IMR-90 (cell line): Measurements from ENCODE around the gene OR4X1.

Experiments used
- BHLHE40 ChIP-seq: fragments of 150-350 bp; IDR thresholded peaks from 2 replicates; pipeline ENCODE4 v1.6.1; 2016; ENCODE audit warnings: mild to moderate bottlenecking, low read depth, low read length
- CEBPB ChIP-seq: IDR thresholded peaks from 2 replicates; pipeline ENCODE4 v1.6.1; 2012; ENCODE audit warnings: low read depth, low read length, improper control_type of control experiment
- CTCF ChIP-seq: conservative IDR thresholded peaks from 2 replicates; pipeline ENCODE4 v1.5.1; 2012; ENCODE audit warnings: mild to moderate bottlenecking, low read depth, low read length, improper control_type of control experiment
- ELK1 ChIP-seq: fragments of 150-350 bp; IDR thresholded peaks from 2 replicates; pipeline ENCODE4 v1.6.1; 2016; ENCODE audit warnings: low read depth, mild to moderate bottlenecking, low read length, moderate library complexity, borderline replicate concordance
- MAZ ChIP-seq: IDR thresholded peaks from 2 replicates; pipeline ENCODE4 v1.6.1; 2012; ENCODE audit warnings: low read depth, mild to moderate bottlenecking, low read length, improper control_type of control experiment, moderate library complexity, borderline replicate concordance
- MXI1 ChIP-seq: IDR thresholded peaks from 2 replicates; pipeline ENCODE4 v1.6.1; 2012; ENCODE audit warnings: low read depth, mild to moderate bottlenecking, low read length, moderate library complexity, borderline replicate concordance
- POLR2A ChIP-seq: IDR thresholded peaks from 2 replicates; pipeline ENCODE4 v1.6.1; 2012; ENCODE audit warnings: mild to moderate bottlenecking, low read depth, low read length
- RAD21 ChIP-seq: IDR thresholded peaks from 2 replicates; pipeline ENCODE4 v1.6.1; 2012; ENCODE audit warnings: low read length, improper control_type of control experiment
- RCOR1 ChIP-seq: IDR thresholded peaks from 2 replicates; pipeline ENCODE4 v1.6.1; 2012; ENCODE audit warnings: mild to moderate bottlenecking, low read length, improper control_type of control experiment; ENCODE audit not compliant: insufficient replicate concordance
- RFX5 ChIP-seq: IDR thresholded peaks from 2 replicates; pipeline ENCODE4 v1.8.0; 2012; ENCODE audit warnings: low read depth, mild to moderate bottlenecking, low read length, moderate library complexity
- SMC3 ChIP-seq: fragments of 150-350 bp; IDR thresholded peaks from 2 replicates; pipeline ENCODE4 v1.6.1; 2016; ENCODE audit warnings: low read depth, mild to moderate bottlenecking, antibody characterized with exemption, low read length, moderate library complexity
- USF2 ChIP-seq: fragments of 150-350 bp; IDR thresholded peaks from 2 replicates; pipeline ENCODE4 v1.6.1; 2017; ENCODE audit warnings: mild to moderate bottlenecking, antibody characterized with exemption, low read length, low read depth

GRCh38 chr11:48305923-48306322 is 42.3 kb downstream of the OR4X1 start, which contains the start of gene OR4S1:
- TF ChIP-seq CTCF, result no peak
- TF ChIP-seq CEBPB, result no peak
- no peak for TF ChIP-seq POLR2A
- TF ChIP-seq ELK1, result no peak
- TF ChIP-seq SMC3, result no peak
- no peak for TF ChIP-seq MAZ
- no peak for TF ChIP-seq MXI1
- no peak for TF ChIP-seq BHLHE40
- no peak for TF ChIP-seq RCOR1
- TF ChIP-seq RFX5, result no peak
- TF ChIP-seq USF2, result no peak
- TF ChIP-seq RAD21, result no peak
